ENCODE results near the gene SERTAD3.
A peak's percentile ranks its signal among the peaks of the same experiment; 100 is the strongest.

Gene SERTAD3

DNA sequence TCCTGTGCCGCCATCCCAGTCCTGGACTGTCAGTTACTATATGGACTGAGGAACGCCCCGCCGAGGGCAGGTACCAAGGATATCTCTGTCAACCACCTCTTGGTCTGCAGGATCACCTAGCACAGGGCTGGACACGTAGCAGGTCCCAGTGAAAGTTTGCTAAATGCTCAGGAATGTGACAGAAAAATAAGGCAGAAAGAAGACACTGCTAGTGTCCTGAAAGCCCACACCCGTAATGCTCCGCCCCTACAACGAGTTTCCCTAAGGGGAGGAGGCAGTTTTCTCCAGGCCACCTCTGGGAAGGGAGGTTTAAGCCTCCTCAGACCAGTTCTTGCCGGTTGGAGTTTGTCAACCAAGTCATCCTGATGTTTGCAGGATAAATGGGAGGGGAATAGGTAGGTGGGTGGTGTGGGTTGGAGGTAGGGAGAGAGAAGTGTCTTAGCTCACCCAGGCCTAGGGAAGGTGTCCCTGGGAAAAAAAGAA is 1.7 kb upstream of the SERTAD3 start:
- TF ChIP-seq CTCF (IDR thresholded peaks at IDR 0.05; ENCODE audit: low read depth, low read length, missing control alignments) = no peak
- no peak for DNase-seq (ENCODE audit: low read depth)
- H3K4me3 ChIP-seq (ENCODE audit: low read depth, low read length) = no peak overlapping the region

DNA sequence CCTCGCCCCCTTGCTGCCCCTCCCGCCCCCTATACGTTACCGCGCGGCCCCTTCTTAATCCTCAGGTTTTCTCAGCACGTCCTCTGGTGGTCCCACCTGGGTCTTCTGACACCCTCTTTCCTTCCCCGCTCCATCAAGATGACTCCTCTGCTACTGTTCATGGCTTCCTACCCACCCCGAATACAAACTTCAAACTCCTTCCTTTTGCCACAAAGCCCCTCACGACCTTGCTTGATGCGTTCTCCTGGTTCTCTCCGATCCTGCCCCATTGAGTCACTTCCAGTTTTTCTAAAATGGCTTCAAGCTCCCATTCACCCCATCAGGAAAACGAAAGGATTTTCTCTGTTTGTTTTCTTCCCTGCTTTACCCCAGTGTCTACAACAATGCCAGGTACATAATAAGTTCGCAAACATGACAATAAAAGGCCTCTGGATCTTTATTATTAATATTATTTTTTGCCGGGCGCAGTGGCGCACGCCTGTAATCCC is 734 bp upstream of the SERTAD3 start:
- peak; percentile 46 for TF ChIP-seq CTCF (IDR thresholded peaks at IDR 0.05; ENCODE audit: low read depth, low read length, missing control alignments)
- no peak for DNase-seq (ENCODE audit: low read depth)
- peak overlapping the region; percentile 98 for H3K4me3 ChIP-seq (ENCODE audit: low read depth, low read length)

- DNase-seq (ENCODE audit: low read depth) = peak; percentile 98
- peak overlapping the region; percentile 98 for H3K4me3 ChIP-seq (ENCODE audit: low read depth, low read length)
- TF ChIP-seq CTCF (IDR thresholded peaks at IDR 0.05; ENCODE audit: low read depth, low read length, missing control alignments) = no peak
These were observed 770 bp downstream of the SERTAD3 start for GRCh38 chr19:40443131-40443999.

DNA sequence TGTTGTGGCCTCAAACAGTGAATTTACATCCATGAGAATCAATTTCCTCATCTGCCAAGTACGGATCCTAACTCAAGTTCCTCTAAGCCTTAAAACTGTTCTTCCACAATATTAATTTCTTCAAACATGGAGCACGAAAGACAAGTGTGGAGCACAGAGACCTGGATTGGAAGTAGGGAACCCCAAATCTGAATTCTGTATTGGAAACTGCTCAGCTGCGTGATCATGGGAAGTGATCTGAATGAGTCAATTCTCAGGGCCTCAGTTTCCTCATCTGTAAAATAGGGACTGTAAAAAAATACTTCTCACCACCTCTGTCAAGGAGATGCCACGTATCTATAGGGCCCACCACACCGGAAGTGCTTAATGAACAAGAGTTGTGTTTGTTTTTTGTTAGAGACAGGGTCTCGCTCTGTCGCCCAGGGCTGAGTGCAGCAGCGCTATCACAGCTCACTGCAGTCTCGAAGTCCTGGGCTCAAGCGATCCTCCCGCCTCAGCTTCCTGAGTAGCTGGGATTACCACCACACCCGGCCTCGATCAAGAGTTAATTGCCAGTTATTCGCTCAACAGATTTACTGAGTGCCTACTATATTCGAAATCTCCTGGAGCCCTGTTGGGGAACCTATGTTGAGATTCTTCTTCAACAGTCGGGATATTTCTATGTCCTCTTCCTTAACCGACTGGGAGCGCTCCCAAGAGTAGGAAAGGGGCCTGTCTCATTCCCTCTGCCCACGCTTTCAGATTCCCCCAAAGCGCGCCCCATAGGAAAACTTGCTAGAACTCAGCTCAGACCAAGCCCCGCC is 1.6 kb downstream of the SERTAD3 start:
- no peak for DNase-seq (ENCODE audit: low read depth)
- no peak for TF ChIP-seq CTCF (IDR thresholded peaks at IDR 0.05; ENCODE audit: low read depth, low read length, missing control alignments)
- H3K4me3 ChIP-seq (ENCODE audit: low read depth, low read length) = peak overlapping the region; percentile 98

DNA sequence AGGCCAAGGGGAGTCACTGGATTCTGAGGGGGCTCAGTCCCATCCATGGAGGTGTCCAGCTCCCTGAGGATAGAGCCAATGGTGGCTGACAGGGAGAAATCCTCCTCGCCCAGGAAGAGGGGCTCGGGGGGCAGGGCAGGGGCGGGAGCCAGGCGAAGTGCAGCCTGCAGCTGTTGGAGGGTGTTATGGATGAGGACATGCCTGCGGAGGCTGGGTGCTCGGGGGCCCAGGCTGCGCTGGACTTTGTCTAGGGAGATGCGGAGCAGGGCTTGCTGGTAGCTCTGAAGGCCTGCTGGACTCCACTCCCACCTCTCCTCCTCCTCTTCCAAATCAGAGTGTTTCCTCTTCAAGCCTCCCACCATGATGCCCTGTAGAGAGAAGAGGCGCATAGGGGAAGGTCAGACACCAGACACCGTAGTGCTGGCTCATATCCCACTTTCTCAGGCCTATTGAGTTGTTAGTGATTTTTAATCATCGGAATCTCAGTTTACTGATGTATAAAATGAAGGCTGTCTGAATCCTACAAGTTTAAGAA is 2.3 kb downstream of the SERTAD3 start:
- H3K4me3 ChIP-seq (ENCODE audit: low read depth, low read length) = peak overlapping the region; percentile 98; the same call in 1 of the 2 replicates
- TF ChIP-seq CTCF (IDR thresholded peaks at IDR 0.05; ENCODE audit: low read depth, low read length, missing control alignments) = no peak
- DNase-seq (ENCODE audit: low read depth) = no peak

- H3K4me3 ChIP-seq (ENCODE audit: low read depth, low read length) = no peak overlapping the region
- TF ChIP-seq CTCF (IDR thresholded peaks at IDR 0.05; ENCODE audit: low read depth, low read length, missing control alignments) = no peak
- no peak for DNase-seq (ENCODE audit: low read depth)
These were observed 5.9 kb downstream of the SERTAD3 start for GRCh38 chr19:40438284-40438683.
